Stomach (tissue), 4 donors: ENCODE measurements around the gene NUB1.

Experiments
- CTCF ChIP-seq, 7 experiments: fragments of 450-650 bp in 4 of 7; fragments of 200-600 bp in 3 of 7; sonication (generic) in 3 of 7; IDR thresholded peaks; one replicate each; pipeline ENCODE4 v1.5.1; 2016 to 2019; ENCODE audit warnings: antibody characterized with exemption in 7 of 7, control low read depth in 2 of 7, mild to moderate bottlenecking in 1 of 7
- EP300 ChIP-seq: sonication (generic); formaldehyde crosslinking; IDR thresholded peaks from one replicate; pipeline ENCODE4 v1.6.1; 2017; ENCODE audit warnings: antibody characterized with exemption
- POLR2A ChIP-seq, 4 donors: fragments of 450-650 bp; IDR thresholded peaks; one replicate each; pipeline ENCODE4 v1.6.1; 2016; ENCODE audit warnings: antibody characterized with exemption in 4 of 4, control low read depth in 2 of 4, mild to moderate bottlenecking in 1 of 4, moderate library complexity in 1 of 4
- POLR2AphosphoS5 ChIP-seq, 3 donors: sonication (generic); formaldehyde crosslinking; IDR thresholded peaks; one replicate each; pipeline ENCODE4 v1.6.1; 2016; ENCODE audit warnings: antibody characterized with exemption in 3 of 3

- TF ChIP-seq CTCF (IDR thresholded peaks at IDR 0.05) (no peak), POLR2AphosphoS5 (IDR thresholded peaks at IDR 0.05) (no peak), POLR2A (IDR thresholded peaks at IDR 0.05) (no peak), EP300 (no peak)
These were observed 39.8 kb upstream of the NUB1 start for GRCh38 chr7:151301471-151302462.
